Neuronal stem cell (in vitro differentiated cells): ENCODE data around the gene MN1.

Experiments used
- DNase-seq: peaks from one replicate; pipeline ENCODE4 v3.0.0-alpha.2; 2013; ENCODE audit warnings: low spot score
- H2AFZ ChIP-seq: one replicate; pipeline ENCODE4 v1.6.1; 2013; ENCODE audit warnings: mild to moderate bottlenecking, low read length, inconsistent platforms
- H2AK5ac ChIP-seq: 2 replicates; pipeline ENCODE4 v1.6.1; 2013; ENCODE audit warnings: low read depth, mild to moderate bottlenecking, inconsistent platforms, low read length, moderate library complexity, mixed read lengths
- H2BK120ac ChIP-seq: 2 replicates; pipeline ENCODE4 v1.6.1; 2013; ENCODE audit warnings: low read depth, mild to moderate bottlenecking, inconsistent platforms, low read length, moderate library complexity, mixed read lengths
- H2BK12ac ChIP-seq: one replicate; pipeline ENCODE4 v1.6.1; 2013; ENCODE audit warnings: low read length, inconsistent platforms
- H2BK15ac ChIP-seq: 2 replicates; pipeline ENCODE4 v1.6.1; 2013; ENCODE audit warnings: mild to moderate bottlenecking, low read length, inconsistent platforms, mixed read lengths
- H2BK5ac ChIP-seq: one replicate; pipeline ENCODE4 v1.6.1; 2013; ENCODE audit warnings: inconsistent platforms, mild to moderate bottlenecking, low read length, moderate library complexity
- H3K14ac ChIP-seq: one replicate; pipeline ENCODE4 v1.6.1; 2013; ENCODE audit warnings: low read length, inconsistent platforms
- H3K18ac ChIP-seq: 2 replicates; pipeline ENCODE4 v1.6.1; 2013; ENCODE audit warnings: low read length, inconsistent platforms
- H3K23ac ChIP-seq: 2 replicates; pipeline ENCODE4 v1.6.1; 2013; ENCODE audit warnings: low read depth, mild to moderate bottlenecking, mixed read lengths, low read length, inconsistent platforms; ENCODE audit not compliant: poor library complexity
- H3K27ac ChIP-seq: replicated peaks from 3 replicates; pipeline ENCODE4 v1.5.1; 2013; ENCODE audit warnings: low read length, inconsistent platforms
- H3K27me3 ChIP-seq, 3 experiments: 2 replicates each; pipeline ENCODE4 v1.6.1; 2013; ENCODE audit warnings: low read length in 3 of 3, mild to moderate bottlenecking in 2 of 3, inconsistent platforms in 1 of 3, low read depth in 1 of 3, mixed read lengths in 1 of 3, moderate library complexity in 1 of 3; ENCODE audit not compliant: control insufficient read depth in 3 of 3, insufficient read depth in 3 of 3
- H3K36me3 ChIP-seq, 2 donors: replicated peaks in 1 of 2; 2 replicates each; pipeline ENCODE4 v1.6.1; 2013; ENCODE audit warnings: low read length in 2 of 2; ENCODE audit not compliant: control insufficient read depth in 2 of 2, insufficient read depth in 2 of 2
- H3K4ac ChIP-seq: 2 replicates; pipeline ENCODE4 v1.6.1; 2013; ENCODE audit warnings: inconsistent platforms, mild to moderate bottlenecking, low read length, moderate library complexity
- H3K4me1 ChIP-seq, 2 donors: 1 replicate in 1 of 2; 2 replicates in 1 of 2; pipeline ENCODE4 v1.6.1; 2013; ENCODE audit warnings: low read length in 2 of 2, low read depth in 1 of 2; ENCODE audit not compliant: control insufficient read depth in 2 of 2, insufficient read depth in 1 of 2
- H3K4me2 ChIP-seq: one replicate; pipeline ENCODE4 v1.6.1; 2013; ENCODE audit warnings: mild to moderate bottlenecking, low read length, inconsistent platforms; ENCODE audit not compliant: insufficient read depth, poor library complexity, severe bottlenecking
- H3K4me3 ChIP-seq, 2 donors: 2 replicates each; pipeline ENCODE4 v1.5.1; 2013; ENCODE audit warnings: low read length in 2 of 2, mild to moderate bottlenecking in 2 of 2, inconsistent platforms in 1 of 2, moderate library complexity in 1 of 2
- H3K79me1 ChIP-seq: one replicate; pipeline ENCODE4 v1.6.1; 2013; ENCODE audit warnings: low read depth, mild to moderate bottlenecking, inconsistent platforms, low read length, moderate library complexity
- H3K9ac ChIP-seq: one replicate; pipeline ENCODE4 v1.6.1; 2013; ENCODE audit warnings: mild to moderate bottlenecking, low read depth, low read length, inconsistent platforms; ENCODE audit not compliant: poor library complexity
- H3K9me3 ChIP-seq, 2 donors: replicated peaks in 1 of 2; 2 replicates each; pipeline versions ENCODE3 to v1.6.1; 2013; ENCODE audit warnings: low read length in 2 of 2, mild to moderate bottlenecking in 2 of 2, inconsistent platforms in 1 of 2, low read depth in 1 of 2, mixed read lengths in 1 of 2, moderate library complexity in 1 of 2; ENCODE audit not compliant: control insufficient read depth in 2 of 2, insufficient read depth in 1 of 2
- H4K8ac ChIP-seq: one replicate; pipeline ENCODE4 v1.6.1; 2013; ENCODE audit warnings: low read depth, mild to moderate bottlenecking, inconsistent platforms, low read length, moderate library complexity
- H4K91ac ChIP-seq: one replicate; pipeline ENCODE4 v1.6.1; 2013; ENCODE audit warnings: low read length, low read depth, mild to moderate bottlenecking, inconsistent platforms; ENCODE audit not compliant: poor library complexity
- WGBS, 2 donors: extraction: QIAGEN DNeasy Blood & Tissue Kit; methylation state at CpG; one replicate each; pipeline ENCODE4 v1.1.7; 2013; ENCODE audit warnings: missing lambda C conversion rate in 2 of 2, mixed read lengths in 1 of 2; ENCODE audit not compliant: insufficient read length in 2 of 2, insufficient replicate concordance in 1 of 2; ENCODE audit errors: extremely low coverage in 2 of 2; 5-methylcytosine and 5-hydroxymethylcytosine counted together

MN1 gene

DNA sequence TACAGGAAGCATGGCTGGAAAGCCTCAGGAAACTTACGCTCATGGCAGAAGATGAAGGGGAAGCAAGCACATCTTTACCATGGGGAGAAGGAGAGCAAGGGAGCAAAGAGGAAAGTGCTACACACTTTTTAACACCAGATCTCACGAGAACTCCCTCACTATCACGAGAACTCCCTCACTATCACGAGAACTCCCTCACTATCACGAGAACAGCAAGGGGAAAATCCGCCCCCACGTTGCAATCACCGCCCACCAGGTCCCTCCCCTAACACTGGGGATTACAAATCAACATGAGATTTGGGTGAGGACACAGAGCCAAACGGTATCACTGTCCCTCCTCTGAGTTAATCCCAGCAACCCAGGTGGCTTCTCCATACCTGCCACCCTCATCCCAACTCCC, 84.5 kb downstream of the MN1 start:
- Histone ChIP-seq H3K27ac (no peak overlapping the region), H3K18ac (no peak overlapping the region), H3K4me3 (no peak overlapping the region), H3K4ac (no peak overlapping the region), H2BK120ac (no peak overlapping the region), H2BK5ac (no peak overlapping the region), H3K27me3 (no peaks in the 10 kb centered on the region), H4K91ac (no peak overlapping the region), H2AK5ac (no peak overlapping the region), H2AFZ (no peak overlapping the region), H2BK12ac (no peak overlapping the region), H3K9ac (no peak overlapping the region), H3K4me2 (no peak overlapping the region), H3K23ac (no peak overlapping the region), H3K9me3 (no peaks in the 10 kb centered on the region), H3K79me1 (no peaks in the 10 kb centered on the region), H3K36me3 (no peaks in the 10 kb centered on the region), H3K14ac (no peak overlapping the region), H2BK15ac (no peak overlapping the region), H3K4me1 (peaks cover 29 to 40% of the 10 kb centered on the region in 2 donors), H4K8ac (no peak overlapping the region)
- no peak for DNase-seq
- WGBS, 2 donors = no CpG with 5 or more reads among the region's 9 CpGs

GRCh38 chr22:27716074-27716473, 85.5 kb downstream of the MN1 start:
- WGBS, 2 donors = no CpG with 5 or more reads among the region's 1 CpG
- no peak overlapping the region for H3K23ac ChIP-seq
- H3K18ac ChIP-seq = no peak overlapping the region
- no peak for DNase-seq
- H3K36me3 ChIP-seq = no peaks in the 10 kb centered on the region
- no peaks in the 10 kb centered on the region for H3K79me1 ChIP-seq
- H3K14ac ChIP-seq = no peak overlapping the region
- H3K4me1 ChIP-seq = peaks cover 29 to 40% of the 10 kb centered on the region in 2 donors
- no peak overlapping the region for H2BK120ac ChIP-seq
- no peak overlapping the region for H4K8ac ChIP-seq
- H2BK12ac ChIP-seq = no peak overlapping the region
- H3K27me3 ChIP-seq = no peaks in the 10 kb centered on the region
- H3K27ac ChIP-seq = no peak overlapping the region
- H2AK5ac ChIP-seq = no peak overlapping the region
- no peak overlapping the region for H4K91ac ChIP-seq
- no peak overlapping the region for H2BK5ac ChIP-seq
- H3K9ac ChIP-seq = no peak overlapping the region
- H3K9me3 ChIP-seq = no peaks in the 10 kb centered on the region
- H2AFZ ChIP-seq = no peak overlapping the region
- no peak overlapping the region for H3K4me2 ChIP-seq
- H3K4me3 ChIP-seq = no peak overlapping the region
- H2BK15ac ChIP-seq = no peak overlapping the region
- no peak overlapping the region for H3K4ac ChIP-seq

GRCh38 chr22:27715106-27715505, 86.5 kb downstream of the MN1 start:
- WGBS, 2 donors = no CpG with 5 or more reads among the region's 10 CpGs
- Histone ChIP-seq H2AFZ (peak overlapping the region; percentile 7), H3K9ac (no peak overlapping the region), H3K27ac (no peak overlapping the region), H3K79me1 (no peaks in the 10 kb centered on the region), H3K18ac (peak overlapping the region; percentile 31), H2BK12ac (no peak overlapping the region), H4K91ac (peak overlapping the region; percentile 49), H4K8ac (no peak overlapping the region), H3K4me1 (peaks cover 29 to 40% of the 10 kb centered on the region in 2 donors), H3K4me2 (peak overlapping the region; percentile 32), H3K14ac (no peak overlapping the region), H3K23ac (no peak overlapping the region), H3K36me3 (no peaks in the 10 kb centered on the region), H2BK15ac (peak overlapping the region; percentile 13), H2BK120ac (no peak overlapping the region), H3K4me3 (no peak overlapping the region), H3K9me3 (no peaks in the 10 kb centered on the region), H3K4ac (no peak overlapping the region), H2AK5ac (peak overlapping the region; percentile 10), H3K27me3 (no peaks in the 10 kb centered on the region), H2BK5ac (peak overlapping the region; percentile 15)
- DNase-seq = peak; percentile 23

DNA sequence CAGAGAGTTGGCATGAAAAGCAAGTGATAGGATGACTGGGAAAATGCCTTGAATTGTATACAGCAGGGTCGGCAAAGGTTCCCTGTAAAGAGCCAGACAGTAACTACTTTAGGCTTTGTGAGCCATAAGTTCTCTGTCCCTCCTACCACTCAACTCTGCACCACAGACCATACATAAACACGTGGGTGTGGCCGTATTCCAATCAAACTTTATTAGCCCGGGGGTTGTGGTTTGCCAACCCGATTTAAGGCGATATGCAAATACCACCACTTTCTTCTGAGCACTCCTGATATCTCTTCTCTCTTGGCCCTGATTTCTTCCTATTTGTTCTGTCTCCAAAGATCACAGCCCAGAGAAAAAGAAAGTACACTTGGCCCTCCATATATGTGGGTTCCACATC, 87.5 kb downstream of the MN1 start:
- Histone ChIP-seq H3K14ac (no peak overlapping the region), H3K4me3 (no peak overlapping the region), H2BK120ac (no peak overlapping the region), H3K18ac (no peak overlapping the region), H3K4me2 (no peak overlapping the region), H3K27ac (no peak overlapping the region), H3K36me3 (no peaks in the 10 kb centered on the region), H4K8ac (no peak overlapping the region), H3K9ac (no peak overlapping the region), H2AK5ac (no peak overlapping the region), H3K9me3 (peaks cover 3 to 6% of the 10 kb centered on the region in 2 donors), H3K23ac (no peak overlapping the region), H3K4me1 (peaks cover 29 to 31% of the 10 kb centered on the region in 2 donors), H3K79me1 (no peaks in the 10 kb centered on the region), H3K4ac (no peak overlapping the region), H2BK15ac (no peak overlapping the region), H2BK5ac (no peak overlapping the region), H4K91ac (no peak overlapping the region), H2AFZ (no peak overlapping the region), H2BK12ac (no peak overlapping the region), H3K27me3 (no peaks in the 10 kb centered on the region)
- no peak for DNase-seq
- no CpG with 5 or more reads among the region's 6 CpGs for WGBS, 2 donors
